Neuronal stem cell (in vitro differentiated cells): ENCODE data around the gene SLC26A11.

Source experiments
- DNase-seq: peaks from one replicate; pipeline ENCODE4 v3.0.0-alpha.2; 2013; ENCODE audit warnings: low spot score
- H2AFZ ChIP-seq: one replicate; pipeline ENCODE4 v1.6.1; 2013; ENCODE audit warnings: mild to moderate bottlenecking, low read length, inconsistent platforms
- H2AK5ac ChIP-seq: 2 replicates; pipeline ENCODE4 v1.6.1; 2013; ENCODE audit warnings: low read depth, mild to moderate bottlenecking, inconsistent platforms, low read length, moderate library complexity, mixed read lengths
- H2BK120ac ChIP-seq: 2 replicates; pipeline ENCODE4 v1.6.1; 2013; ENCODE audit warnings: low read depth, mild to moderate bottlenecking, inconsistent platforms, low read length, moderate library complexity, mixed read lengths
- H2BK12ac ChIP-seq: one replicate; pipeline ENCODE4 v1.6.1; 2013; ENCODE audit warnings: low read length, inconsistent platforms
- H2BK15ac ChIP-seq: 2 replicates; pipeline ENCODE4 v1.6.1; 2013; ENCODE audit warnings: mild to moderate bottlenecking, low read length, inconsistent platforms, mixed read lengths
- H2BK5ac ChIP-seq: one replicate; pipeline ENCODE4 v1.6.1; 2013; ENCODE audit warnings: inconsistent platforms, mild to moderate bottlenecking, low read length, moderate library complexity
- H3K14ac ChIP-seq: one replicate; pipeline ENCODE4 v1.6.1; 2013; ENCODE audit warnings: low read length, inconsistent platforms
- H3K18ac ChIP-seq: 2 replicates; pipeline ENCODE4 v1.6.1; 2013; ENCODE audit warnings: low read length, inconsistent platforms
- H3K23ac ChIP-seq: 2 replicates; pipeline ENCODE4 v1.6.1; 2013; ENCODE audit warnings: low read depth, mild to moderate bottlenecking, mixed read lengths, low read length, inconsistent platforms; ENCODE audit not compliant: poor library complexity
- H3K27ac ChIP-seq: replicated peaks from 3 replicates; pipeline ENCODE4 v1.5.1; 2013; ENCODE audit warnings: low read length, inconsistent platforms
- H3K27me3 ChIP-seq, 3 experiments: 2 replicates each; pipeline ENCODE4 v1.6.1; 2013; ENCODE audit warnings: low read length in 3 of 3, mild to moderate bottlenecking in 2 of 3, inconsistent platforms in 1 of 3, low read depth in 1 of 3, mixed read lengths in 1 of 3, moderate library complexity in 1 of 3; ENCODE audit not compliant: control insufficient read depth in 3 of 3, insufficient read depth in 3 of 3
- H3K36me3 ChIP-seq, 2 donors: replicated peaks in 1 of 2; 2 replicates each; pipeline ENCODE4 v1.6.1; 2013; ENCODE audit warnings: low read length in 2 of 2; ENCODE audit not compliant: control insufficient read depth in 2 of 2, insufficient read depth in 2 of 2
- H3K4ac ChIP-seq: 2 replicates; pipeline ENCODE4 v1.6.1; 2013; ENCODE audit warnings: inconsistent platforms, mild to moderate bottlenecking, low read length, moderate library complexity
- H3K4me1 ChIP-seq, 2 donors: 1 replicate in 1 of 2; 2 replicates in 1 of 2; pipeline ENCODE4 v1.6.1; 2013; ENCODE audit warnings: low read length in 2 of 2, low read depth in 1 of 2; ENCODE audit not compliant: control insufficient read depth in 2 of 2, insufficient read depth in 1 of 2
- H3K4me2 ChIP-seq: one replicate; pipeline ENCODE4 v1.6.1; 2013; ENCODE audit warnings: mild to moderate bottlenecking, low read length, inconsistent platforms; ENCODE audit not compliant: insufficient read depth, poor library complexity, severe bottlenecking
- H3K4me3 ChIP-seq, 2 donors: 2 replicates each; pipeline ENCODE4 v1.5.1; 2013; ENCODE audit warnings: low read length in 2 of 2, mild to moderate bottlenecking in 2 of 2, inconsistent platforms in 1 of 2, moderate library complexity in 1 of 2
- H3K79me1 ChIP-seq: one replicate; pipeline ENCODE4 v1.6.1; 2013; ENCODE audit warnings: low read depth, mild to moderate bottlenecking, inconsistent platforms, low read length, moderate library complexity
- H3K9ac ChIP-seq: one replicate; pipeline ENCODE4 v1.6.1; 2013; ENCODE audit warnings: mild to moderate bottlenecking, low read depth, low read length, inconsistent platforms; ENCODE audit not compliant: poor library complexity
- H3K9me3 ChIP-seq, 2 donors: replicated peaks in 1 of 2; 2 replicates each; pipeline versions ENCODE3 to v1.6.1; 2013; ENCODE audit warnings: low read length in 2 of 2, mild to moderate bottlenecking in 2 of 2, inconsistent platforms in 1 of 2, low read depth in 1 of 2, mixed read lengths in 1 of 2, moderate library complexity in 1 of 2; ENCODE audit not compliant: control insufficient read depth in 2 of 2, insufficient read depth in 1 of 2
- H4K8ac ChIP-seq: one replicate; pipeline ENCODE4 v1.6.1; 2013; ENCODE audit warnings: low read depth, mild to moderate bottlenecking, inconsistent platforms, low read length, moderate library complexity
- H4K91ac ChIP-seq: one replicate; pipeline ENCODE4 v1.6.1; 2013; ENCODE audit warnings: low read length, low read depth, mild to moderate bottlenecking, inconsistent platforms; ENCODE audit not compliant: poor library complexity
- whole genome bisulfite sequencing, 2 donors: extraction: QIAGEN DNeasy Blood & Tissue Kit; methylation state at CpG; one replicate each; pipeline ENCODE4 v1.1.7; 2013; ENCODE audit warnings: missing lambda C conversion rate in 2 of 2, mixed read lengths in 1 of 2; ENCODE audit not compliant: insufficient read length in 2 of 2, insufficient replicate concordance in 1 of 2; ENCODE audit errors: extremely low coverage in 2 of 2; 5-methylcytosine and 5-hydroxymethylcytosine counted together

Gene SLC26A11

DNA sequence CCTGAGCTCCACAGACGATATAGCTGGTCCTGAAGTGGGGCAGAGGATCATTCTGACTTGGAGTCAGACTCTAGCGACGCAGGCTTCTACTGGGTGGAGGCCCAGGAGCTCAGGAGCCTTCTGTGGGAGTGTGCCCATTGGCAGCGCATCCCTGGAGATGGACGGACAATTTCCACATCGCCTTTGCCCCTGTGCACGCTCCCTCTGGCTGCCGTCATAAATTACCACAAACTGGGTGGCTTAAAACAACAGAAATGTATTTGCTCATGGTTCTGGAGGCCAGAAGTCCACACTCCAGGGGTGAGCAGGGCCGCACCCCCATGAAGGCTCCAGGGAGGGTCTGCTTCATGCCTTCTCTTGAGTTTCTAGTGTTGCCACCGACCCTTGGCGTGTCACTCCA, 43.5 kb upstream of the SLC26A11 start:
- no CpG with 5 or more reads among the region's 11 CpGs for WGBS, 2 donors
- Histone ChIP-seq H3K4me3 (no peak overlapping the region), H2BK15ac (peak overlapping the region; percentile 72), H3K27ac (no peak overlapping the region), H3K4ac (no peak overlapping the region), H3K36me3 (no peaks in the 10 kb centered on the region), H2BK12ac (no peak overlapping the region), H3K23ac (no peak overlapping the region), H2BK120ac (no peak overlapping the region), H3K18ac (no peak overlapping the region), H2AK5ac (no peak overlapping the region), H3K9ac (no peak overlapping the region), H3K4me1 (peaks cover 2 to 4% of the 10 kb centered on the region in 2 donors), H3K14ac (no peak overlapping the region), H2AFZ (no peak overlapping the region), H2BK5ac (no peak overlapping the region), H4K91ac (no peak overlapping the region), H3K27me3 (peaks cover 0 to 7% (median 0%) of the 10 kb centered on the region in 3 experiments), H3K79me1 (no peaks in the 10 kb centered on the region), H3K9me3 (no peaks in the 10 kb centered on the region), H4K8ac (no peak overlapping the region), H3K4me2 (no peak overlapping the region)
- no peak for DNase-seq

DNA sequence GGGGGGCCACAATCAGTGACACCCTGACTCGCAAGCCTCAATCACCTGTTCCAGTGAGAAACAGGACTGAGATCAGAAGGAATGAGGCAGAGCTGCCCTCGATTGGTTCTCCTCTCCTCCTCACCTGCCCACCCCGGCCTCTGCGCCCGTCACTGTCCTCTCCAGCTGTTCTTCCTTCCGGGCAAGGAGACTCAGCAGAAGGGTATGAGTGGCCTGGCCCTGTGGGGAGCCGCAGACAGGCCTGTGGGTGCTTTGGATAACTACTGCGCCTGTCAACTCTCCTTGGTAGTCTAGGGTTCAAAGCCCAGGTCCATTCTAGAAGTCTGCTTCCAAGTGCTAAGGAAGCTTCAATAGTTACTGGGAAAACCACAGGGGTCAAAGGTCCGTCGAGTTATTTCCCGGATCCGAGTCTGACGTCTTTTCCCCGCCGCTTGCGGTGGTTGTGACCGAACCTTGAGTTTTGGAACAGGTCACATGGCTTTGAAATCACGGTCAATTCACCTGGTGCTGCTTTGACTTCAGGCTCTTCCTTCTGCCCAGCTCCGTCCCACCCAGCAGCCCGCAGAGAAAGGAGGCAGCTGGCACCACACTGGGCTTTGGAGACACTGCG, 42.1 kb upstream of the SLC26A11 start:
- no peak overlapping the region for H2BK120ac ChIP-seq
- H3K9me3 ChIP-seq = no peaks in the 10 kb centered on the region
- no CpG with 5 or more reads among the region's 21 CpGs for whole genome bisulfite sequencing, 2 donors
- no peak overlapping the region for H3K4me3 ChIP-seq
- H3K27me3 ChIP-seq = no peaks in the 10 kb centered on the region
- peaks cover 2 to 4% of the 10 kb centered on the region in 2 donors for H3K4me1 ChIP-seq
- H3K18ac ChIP-seq = no peak overlapping the region
- H3K14ac ChIP-seq = no peak overlapping the region
- H2AFZ ChIP-seq = peak overlapping the region; percentile 7
- no peaks in the 10 kb centered on the region for H3K79me1 ChIP-seq
- H2BK15ac ChIP-seq = no peak overlapping the region
- no peak overlapping the region for H3K9ac ChIP-seq
- no peak overlapping the region for H4K8ac ChIP-seq
- no peak overlapping the region for H3K4me2 ChIP-seq
- peak overlapping the region; percentile 78 for H2AK5ac ChIP-seq
- no peak overlapping the region for H3K23ac ChIP-seq
- H3K4ac ChIP-seq = no peak overlapping the region
- DNase-seq = no peak
- no peak overlapping the region for H2BK5ac ChIP-seq
- H4K91ac ChIP-seq = no peak overlapping the region
- H2BK12ac ChIP-seq = no peak overlapping the region
- no peaks in the 10 kb centered on the region for H3K36me3 ChIP-seq
- no peak overlapping the region for H3K27ac ChIP-seq

DNA sequence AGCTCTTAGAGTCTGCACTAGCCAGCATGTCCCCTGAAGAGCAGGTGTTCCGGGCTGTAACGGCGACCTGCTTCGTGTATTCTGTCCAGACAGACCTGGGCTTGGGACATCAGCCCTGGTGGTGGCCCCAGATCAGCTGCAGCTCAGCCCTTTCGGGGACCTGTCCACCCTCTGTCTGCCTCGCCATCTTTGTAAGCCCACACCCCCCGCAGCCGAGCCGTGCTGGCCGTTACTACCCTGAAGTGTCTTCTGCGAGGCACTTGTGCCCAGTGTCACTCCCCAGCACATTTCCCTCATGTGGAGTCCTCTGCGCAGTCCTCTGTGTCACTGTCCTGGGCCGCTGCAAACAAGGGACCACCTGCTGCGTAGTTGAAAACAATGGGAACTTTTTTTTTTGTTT, 40.0 kb upstream of the SLC26A11 start:
- peak overlapping the region; percentile 85 for H2AK5ac ChIP-seq
- peak overlapping the region; percentile 54 for H3K9ac ChIP-seq
- H3K18ac ChIP-seq = peak overlapping the region; percentile 53
- H3K4me1 ChIP-seq = peaks cover 12 to 14% of the 10 kb centered on the region in 2 donors
- H3K4me2 ChIP-seq = no peak overlapping the region
- H3K36me3 ChIP-seq = no peaks in the 10 kb centered on the region
- no peaks in the 10 kb centered on the region for H3K27me3 ChIP-seq
- no peak overlapping the region for H3K27ac ChIP-seq
- no peak overlapping the region for H2BK15ac ChIP-seq
- H2BK5ac ChIP-seq = no peak overlapping the region
- no peaks in the 10 kb centered on the region for H3K9me3 ChIP-seq
- no peak overlapping the region for H4K91ac ChIP-seq
- peak overlapping the region; percentile 64 for H2BK120ac ChIP-seq
- H2AFZ ChIP-seq = no peak overlapping the region
- H3K4me3 ChIP-seq = no peak overlapping the region
- no peak overlapping the region for H2BK12ac ChIP-seq
- H3K23ac ChIP-seq = peak overlapping the region; percentile 69
- H3K79me1 ChIP-seq = no peaks in the 10 kb centered on the region
- H3K4ac ChIP-seq = no peak overlapping the region
- DNase-seq = no peak
- no CpG with 5 or more reads among the region's 14 CpGs for WGBS, 2 donors
- no peak overlapping the region for H4K8ac ChIP-seq
- no peak overlapping the region for H3K14ac ChIP-seq

DNA sequence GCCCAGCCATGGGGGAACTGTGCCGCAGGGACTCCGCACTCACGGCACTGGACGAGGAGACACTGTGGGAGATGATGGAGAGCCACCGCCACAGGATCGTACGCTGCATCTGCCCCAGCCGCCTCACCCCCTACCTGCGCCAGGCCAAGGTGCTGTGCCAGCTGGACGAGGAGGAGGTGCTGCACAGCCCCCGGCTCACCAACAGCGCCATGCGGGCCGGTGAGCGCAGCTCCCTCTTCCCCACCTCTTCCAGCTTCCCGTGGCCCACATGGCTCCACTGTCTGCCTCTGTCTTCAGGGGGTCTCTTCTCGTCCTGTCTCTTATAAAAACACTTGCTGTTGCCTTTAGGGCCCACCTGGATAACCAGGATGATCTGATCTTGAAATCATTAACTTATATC, 38.8 kb upstream of the SLC26A11 start:
- H3K9ac ChIP-seq = no peak overlapping the region
- no peak overlapping the region for H4K91ac ChIP-seq
- H3K27me3 ChIP-seq = no peaks in the 10 kb centered on the region
- H3K23ac ChIP-seq = peak overlapping the region; percentile 77
- peaks cover 10 to 12% of the 10 kb centered on the region in 2 donors for H3K4me1 ChIP-seq
- no peak overlapping the region for H2AFZ ChIP-seq
- H3K9me3 ChIP-seq = no peaks in the 10 kb centered on the region
- no peak overlapping the region for H3K4me3 ChIP-seq
- H4K8ac ChIP-seq = no peak overlapping the region
- H3K18ac ChIP-seq = peak overlapping the region; percentile 77
- H3K4me2 ChIP-seq = no peak overlapping the region
- no peak overlapping the region for H2AK5ac ChIP-seq
- peak overlapping the region; percentile 52 for H2BK15ac ChIP-seq
- H3K27ac ChIP-seq = no peak overlapping the region
- no peak overlapping the region for H3K4ac ChIP-seq
- WGBS, 2 donors = no CpG with 5 or more reads among the region's 17 CpGs
- peak overlapping the region; percentile 73 for H2BK120ac ChIP-seq
- H3K14ac ChIP-seq = peak overlapping the region; percentile 98
- no peak for DNase-seq
- no peaks in the 10 kb centered on the region for H3K79me1 ChIP-seq
- no peaks in the 10 kb centered on the region for H3K36me3 ChIP-seq
- no peak overlapping the region for H2BK5ac ChIP-seq
- H2BK12ac ChIP-seq = no peak overlapping the region
